ENCODE measurements around the gene B4GALT5.

GRCh38 chr20:49680484-49680883, 33.2 kb downstream of the B4GALT5 start:
- TF ChIP-seq CTCF (conservative IDR thresholded peaks at IDR 0.05 in 1 of 2, IDR thresholded peaks at IDR 0.05 in 1 of 2; ENCODE audit: low read depth in 1 of 2, low read length in 2 of 2), result no peak
- TF ChIP-seq EZH2 (IDR thresholded peaks at IDR 0.05; ENCODE audit: low read length, missing control alignments), result no peak

Data from fibroblast of lung (primary cell).